Stimulated activated CD8-positive, alpha-beta memory T cell treated with anti-CD3 and anti-CD28 coated beads, Interleukin-15, amount 100 ng/mL, for 4 hours (primary cell): Measurements from ENCODE around the gene NUP160.
"Not testable (repeated sequence)": the region's sequence is repeated elsewhere in the genome, so short reads cannot be mapped to it uniquely, and the experiment has no call there.

Experiments
- DNase-seq, 2 donors: peaks; one replicate each; pipeline ENCODE4 v3.0.0-alpha.2; 2020; ENCODE audit warnings: low read depth in 2 of 2

NUP160 gene

GRCh38 chr11:47788181-47788580 is 60.0 kb downstream of the NUP160 start:
- DNase-seq = no peak

DNA sequence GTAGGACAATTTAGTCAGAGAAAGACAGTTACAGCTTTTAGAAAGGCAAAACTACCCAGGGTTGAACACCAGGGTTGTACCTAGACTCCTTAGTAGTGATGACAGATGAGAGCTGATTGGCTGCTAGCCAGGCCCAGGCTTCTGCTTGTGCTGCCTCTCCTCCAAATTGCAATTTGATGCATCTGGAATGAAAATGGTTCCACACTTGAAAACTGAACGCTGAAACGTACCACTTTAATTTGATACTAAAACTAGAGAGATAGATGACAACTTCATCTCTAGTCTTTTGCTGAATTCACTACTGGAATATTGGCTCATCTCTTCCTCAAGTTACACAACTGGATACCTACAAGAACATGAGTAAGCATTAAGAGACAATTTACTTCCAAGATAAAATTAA is 61.8 kb downstream of the NUP160 start:
- no peak for DNase-seq

GRCh38 chr11:47784785-47785381 is 63.3 kb downstream of the NUP160 start:
- no peak for DNase-seq

DNA sequence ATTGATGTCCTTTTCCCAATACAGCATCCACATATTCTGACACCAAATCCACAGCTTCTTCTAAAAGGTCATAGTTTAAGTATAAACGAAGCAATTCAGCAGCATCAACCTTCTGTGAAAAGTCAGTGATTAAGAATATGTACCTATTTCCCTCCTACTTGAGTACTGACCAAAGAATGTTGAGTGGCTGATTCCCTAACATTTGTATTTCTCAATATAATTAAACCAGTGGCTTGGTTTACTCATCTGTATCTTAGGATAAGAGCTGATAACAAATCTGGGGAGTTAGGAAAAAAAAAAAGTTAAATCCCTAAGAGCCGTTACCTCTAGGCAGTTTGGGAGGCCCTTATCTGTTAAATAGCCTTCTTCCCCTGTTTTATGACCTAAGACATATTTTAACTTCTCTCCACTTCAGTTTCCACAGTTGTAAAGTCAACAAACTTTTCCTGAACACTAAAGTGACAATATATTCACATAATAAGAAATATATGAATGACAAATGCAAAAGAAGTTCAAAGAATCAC is 65.0 kb downstream of the NUP160 start:
- DNase-seq = no peak

DNA sequence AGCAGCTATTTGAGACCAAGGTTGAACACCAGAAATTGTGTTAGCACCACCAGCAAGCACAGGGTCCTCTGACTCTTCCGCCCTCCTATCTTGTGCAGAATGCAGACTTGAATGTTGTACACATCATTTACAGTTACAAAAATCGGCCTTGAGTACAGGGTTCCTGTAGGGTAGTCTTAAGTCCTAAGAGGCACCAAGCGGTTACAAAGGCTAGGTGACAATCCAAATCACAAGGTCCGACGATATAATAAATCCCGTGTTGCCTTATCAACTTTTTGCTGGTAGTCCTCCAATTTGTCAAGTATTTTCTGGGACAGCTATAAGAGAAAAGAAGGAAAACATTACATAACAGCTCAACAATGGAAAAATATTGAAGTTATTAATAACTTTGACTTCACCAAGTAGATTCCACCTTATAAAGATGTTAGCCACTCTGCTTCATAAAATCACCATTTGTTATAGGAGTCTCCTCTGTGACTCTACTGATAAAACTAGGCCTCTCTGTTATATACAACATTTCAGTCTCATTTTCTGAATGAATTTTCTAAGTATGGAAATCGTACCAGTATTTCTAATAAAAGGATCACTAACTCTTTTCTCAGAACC is 69.2 kb downstream of the NUP160 start:
- DNase-seq = no peak

- no peak for DNase-seq
Observed at GRCh38 chr11:47775240-47775869, 72.8 kb downstream of the NUP160 start.

DNA sequence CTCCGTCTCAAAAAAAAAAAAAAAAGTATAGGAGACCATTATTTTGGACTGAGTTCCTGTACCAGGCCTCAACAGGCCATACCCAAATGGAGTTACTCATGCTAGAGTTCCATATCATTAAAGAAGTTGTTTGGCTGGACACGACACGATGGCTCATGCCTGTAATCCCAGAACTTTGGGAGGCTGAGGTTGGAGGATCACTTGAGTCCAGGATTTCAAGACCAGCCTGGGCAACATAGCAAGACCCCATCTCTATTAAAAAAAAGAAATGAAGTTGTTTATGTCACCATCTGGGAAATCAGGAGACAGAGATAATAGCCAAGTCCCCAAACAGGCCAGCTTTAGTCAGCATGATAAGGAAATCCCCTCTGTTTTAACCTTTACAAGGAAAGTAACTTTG is 74.3 kb downstream of the NUP160 start:
- DNase-seq = no peak

GRCh38 chr11:47769556-47769955 is 78.6 kb downstream of the NUP160 start:
- not testable (repeated sequence) for DNase-seq

DNA sequence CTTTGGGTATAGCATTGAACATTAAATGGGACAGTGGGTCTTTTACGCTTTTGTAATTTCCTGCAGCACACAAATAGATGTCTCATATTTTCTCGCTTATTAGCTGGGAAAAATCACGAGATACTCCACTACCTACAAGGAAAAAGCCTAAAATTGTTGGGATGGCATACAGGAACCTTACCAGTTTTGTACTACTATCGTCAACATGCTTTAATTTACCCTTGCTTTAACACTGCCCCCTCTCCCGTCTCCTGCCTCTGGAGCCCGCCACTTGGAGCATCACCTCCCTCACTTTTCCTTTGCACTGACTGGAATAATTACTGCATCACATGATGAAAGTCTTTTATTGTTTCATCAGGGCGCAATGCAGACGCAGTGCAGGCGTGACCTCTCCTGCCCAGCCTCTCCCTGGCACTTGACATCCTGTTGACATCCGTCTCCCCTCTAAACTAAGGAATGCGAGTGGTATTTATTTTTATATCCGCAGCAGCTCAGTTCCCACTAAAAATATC is 80.0 kb downstream of the NUP160 start:
- no peak for DNase-seq

DNA sequence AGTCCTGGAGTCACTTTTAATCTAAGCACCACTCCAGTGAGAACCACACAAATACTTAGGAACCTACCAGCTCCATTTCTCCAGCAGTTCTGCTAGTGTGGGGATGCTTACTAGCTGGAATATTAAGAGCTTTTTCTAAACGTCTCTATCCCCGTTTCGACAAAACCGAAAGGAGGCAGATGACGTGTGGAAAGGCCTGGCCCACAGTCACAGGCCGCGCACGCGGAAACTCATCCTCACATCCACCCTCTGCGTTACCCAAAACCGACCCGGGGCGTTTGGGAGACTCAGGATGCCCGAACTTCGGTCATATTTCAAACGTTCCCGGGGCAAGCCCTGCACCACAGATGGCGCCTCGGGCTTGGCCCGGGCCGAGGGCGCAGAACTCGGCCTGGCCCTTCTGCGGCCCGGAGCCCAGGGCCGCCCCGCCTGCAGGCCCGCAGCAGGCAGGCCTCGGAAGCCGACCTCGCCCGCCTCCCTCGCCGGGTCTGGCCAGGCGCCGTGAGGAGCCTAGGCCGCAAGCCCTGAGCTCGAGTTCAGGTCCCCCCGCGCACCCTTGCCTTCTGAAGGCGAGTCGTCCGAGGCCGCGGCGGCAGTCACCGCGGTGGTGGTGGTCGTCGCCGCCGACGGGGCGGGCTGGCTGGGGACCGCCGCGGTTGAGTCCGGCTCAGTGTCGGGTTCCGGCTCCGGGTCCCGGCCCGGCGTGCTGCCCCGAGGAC is 81.5 kb downstream of the NUP160 start:
- peak; percentile 54 to 65 for DNase-seq

GRCh38 chr11:47765086-47765485 is 83.1 kb downstream of the NUP160 start:
- DNase-seq = no peak

DNA sequence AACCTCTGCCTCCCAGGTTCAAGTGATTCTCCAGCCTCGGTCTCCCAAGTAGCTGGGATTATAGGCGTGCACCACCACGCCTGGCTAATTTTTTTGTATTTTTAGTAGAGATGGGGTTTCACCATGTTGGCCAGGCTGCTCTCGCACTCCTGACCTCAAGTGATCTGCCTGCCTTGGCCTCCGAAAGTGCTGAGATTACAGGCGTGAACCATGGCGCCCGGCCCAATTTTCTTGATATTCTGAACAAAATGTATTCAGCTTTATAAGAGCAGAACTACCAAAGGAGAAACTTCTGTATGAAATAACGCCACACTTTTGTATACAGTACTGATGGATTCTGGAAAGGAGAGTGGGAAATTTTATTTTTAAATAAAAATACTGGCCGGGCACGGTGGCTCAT is 88.9 kb downstream of the NUP160 start:
- DNase-seq = not testable (repeated sequence)

DNA sequence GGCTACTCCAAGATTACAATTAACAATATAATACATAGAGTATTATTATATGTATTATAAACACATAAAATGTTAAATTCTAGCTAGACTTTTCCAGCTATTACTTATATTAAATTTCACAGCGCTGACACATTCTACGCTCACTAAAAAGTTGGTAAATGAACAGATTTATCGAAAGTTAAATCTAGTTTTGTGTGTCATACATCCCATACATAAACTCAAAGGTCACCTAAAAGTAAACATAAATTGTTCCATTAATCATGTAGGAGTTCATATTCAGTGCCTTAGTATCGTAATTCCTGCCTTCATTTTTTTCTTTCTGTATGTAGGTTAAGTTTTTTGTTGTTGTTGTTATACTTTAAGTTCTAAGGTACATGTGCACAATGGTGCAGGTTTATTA is 91.9 kb downstream of the NUP160 start:
- DNase-seq = no peak

- DNase-seq = no peak
Observed at GRCh38 chr11:47750725-47751124, 97.4 kb downstream of the NUP160 start.

DNA sequence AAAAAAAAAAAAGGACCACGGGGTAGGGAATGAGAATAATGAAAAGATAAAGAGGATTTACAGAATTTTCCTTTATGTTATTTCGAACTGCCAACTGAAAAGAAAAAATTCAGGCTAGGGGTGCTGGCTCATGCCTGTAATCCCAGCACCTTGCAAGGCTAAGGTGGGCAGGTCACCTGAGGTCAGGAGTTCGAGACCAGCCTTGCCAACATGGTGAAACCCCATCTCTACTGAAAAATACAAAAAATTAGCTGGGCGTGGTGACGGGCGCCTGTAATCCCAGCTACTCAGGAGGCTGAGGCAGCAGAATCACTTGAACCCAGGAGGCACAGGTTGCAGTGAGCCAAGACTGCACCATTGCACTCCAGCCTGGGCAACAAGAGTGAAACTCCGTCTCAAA is 105.7 kb downstream of the NUP160 start:
- not testable (repeated sequence) for DNase-seq

DNA sequence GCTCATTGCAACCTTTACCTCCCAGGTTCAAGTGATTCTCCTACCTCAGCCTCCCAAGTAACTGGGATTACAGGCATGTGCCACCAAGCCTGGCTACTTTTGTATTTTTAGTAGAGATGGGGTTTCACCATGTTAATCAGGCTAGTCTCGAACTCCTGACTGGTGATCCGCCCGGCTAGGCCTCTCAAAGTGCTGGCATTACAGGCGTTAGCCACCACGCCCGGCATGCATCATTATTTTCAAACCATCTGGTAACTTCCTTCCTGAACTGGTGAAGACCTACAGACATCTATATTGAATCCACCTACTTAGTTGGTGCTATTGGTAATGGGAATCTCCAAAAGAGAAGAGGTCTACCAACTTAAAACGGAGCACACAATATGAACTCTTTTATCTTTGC is 110.3 kb downstream of the NUP160 start:
- DNase-seq = not testable (repeated sequence)

DNA sequence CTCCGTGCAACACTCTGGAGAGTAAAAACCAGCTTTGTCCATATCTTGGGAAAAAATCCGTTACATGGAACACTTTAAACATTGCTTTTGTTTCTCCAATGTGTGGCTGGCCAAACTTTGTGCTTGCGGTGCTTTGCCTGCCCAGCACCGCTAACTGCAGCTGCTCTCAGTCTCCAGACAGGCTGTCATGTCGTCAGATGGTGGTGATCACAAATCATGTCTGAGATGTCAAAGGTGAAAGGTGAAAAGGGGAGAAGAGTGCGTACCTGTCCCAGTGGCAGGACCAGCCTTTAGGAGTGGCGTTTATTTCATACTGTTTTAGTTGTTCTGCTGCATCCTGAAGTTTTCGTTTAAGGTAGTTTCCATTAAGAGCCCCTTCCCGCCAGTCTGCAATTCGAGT is 115.9 kb downstream of the NUP160 start:
- no peak for DNase-seq

DNA sequence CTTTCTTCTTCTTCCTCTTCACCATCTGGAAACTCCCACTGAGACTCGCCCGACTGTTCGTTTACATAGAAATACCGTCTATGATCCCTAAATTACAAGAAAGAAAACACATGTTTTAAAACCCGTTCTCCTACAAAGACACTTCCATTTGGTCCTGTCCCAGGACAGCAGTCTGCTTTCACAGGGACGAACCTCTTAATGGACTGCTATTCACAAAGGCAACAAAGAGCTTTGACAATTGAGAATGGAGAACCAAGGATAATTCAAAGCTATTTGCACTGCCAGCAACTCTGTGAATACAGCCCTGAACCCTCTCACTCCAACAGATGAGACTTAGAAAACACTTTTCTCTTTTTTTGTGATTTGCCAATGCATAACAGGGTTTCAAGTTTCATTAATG is 116.7 kb downstream of the NUP160 start:
- no peak for DNase-seq
